Tibial artery (tissue), 4 donors: Measurements from ENCODE around the gene CNTNAP2.

Experiments used
- DNase-seq, 2 donors: peaks; one replicate each; pipeline ENCODE4 v3.0.0-alpha.2; 2019
- H3K27ac ChIP-seq, 2 donors: fragments of 200-600 bp; sonication (generic) in 1 of 2; 1 replicate in 1 of 2; 2 replicates in 1 of 2; pipeline ENCODE4 v1.5.1; 2018 to 2019; ENCODE audit warnings: mild to moderate bottlenecking in 1 of 2
- H3K27me3 ChIP-seq, 2 donors: fragments of 200-600 bp; sonication (generic) in 1 of 2; one replicate each; pipeline versions ENCODE4 v1.5.1 to v1.6.0; 2016 to 2019
- H3K36me3 ChIP-seq, 3 donors: fragments of 200-600 bp; sonication (generic) in 2 of 3; one replicate each; pipeline ENCODE4 v1.5.1; 2016 to 2019; ENCODE audit warnings: mild to moderate bottlenecking in 2 of 3
- H3K4me1 ChIP-seq, 4 donors: fragments of 200-600 bp; sonication (generic) in 2 of 4; 1 replicate in 3 of 4; 2 replicates in 1 of 4; pipeline ENCODE4 v1.5.1; 2016 to 2019
- H3K4me3 ChIP-seq, 2 donors: fragments of 200-600 bp; sonication (generic) in 1 of 2; 1 replicate in 1 of 2; 2 replicates in 1 of 2; pipeline ENCODE4 v1.5.1; 2018 to 2019; ENCODE audit warnings: mild to moderate bottlenecking in 2 of 2
- H3K9me3 ChIP-seq, 3 donors: fragments of 200-600 bp; sonication (generic) in 1 of 3; one replicate each; pipeline ENCODE4 v1.5.1; 2016 to 2019
- CTCF ChIP-seq, 2 experiments: fragments of 200-600 bp in 1 of 2; fragments of 450-650 bp in 1 of 2; IDR thresholded peaks; one replicate each; pipeline ENCODE4 v1.5.1; 2017 to 2019; ENCODE audit warnings: antibody characterized with exemption in 2 of 2, mild to moderate bottlenecking in 1 of 2, moderate library complexity in 1 of 2
- intact Hi-C: fragments of 100-400 bp; cut with DNase I; formaldehyde crosslinking; loops from one replicate; pipeline ENCODE4 v1.15.0; 2023; ENCODE audit warnings: low total_unique reads

CNTNAP2 gene

GRCh38 chr7:146764458-146764857 is 647.9 kb downstream of the CNTNAP2 start:
- DNase-seq = no peak
- Histone ChIP-seq H3K4me3 (no peak overlapping the region), H3K9me3 (no peaks in the 10 kb centered on the region), H3K36me3 (no peaks in the 10 kb centered on the region), H3K27me3 (no peaks in the 10 kb centered on the region), H3K27ac (no peak overlapping the region), H3K4me1 (no peaks in the 10 kb centered on the region)
- intact Hi-C loops = no loop called here
- no peak for TF ChIP-seq CTCF (IDR thresholded peaks at IDR 0.05)

- Histone ChIP-seq H3K27ac (no peak overlapping the region), H3K4me3 (no peak overlapping the region), H3K36me3 (no peaks in the 10 kb centered on the region), H3K27me3 (no peaks in the 10 kb centered on the region), H3K4me1 (no peaks in the 10 kb centered on the region), H3K9me3 (no peaks in the 10 kb centered on the region)
- no peak for TF ChIP-seq CTCF (IDR thresholded peaks at IDR 0.05)
- DNase-seq = no peak
- intact Hi-C loops = no loop called here
Observed at GRCh38 chr7:146768957-146769356, 652.4 kb downstream of the CNTNAP2 start.

GRCh38 chr7:146772601-146773000 is 656.0 kb downstream of the CNTNAP2 start:
- no peaks in the 10 kb centered on the region for H3K9me3 ChIP-seq
- no peaks in the 10 kb centered on the region for H3K27me3 ChIP-seq
- H3K4me3 ChIP-seq = no peak overlapping the region
- H3K4me1 ChIP-seq = no peaks in the 10 kb centered on the region
- H3K36me3 ChIP-seq = no peaks in the 10 kb centered on the region
- no peak for TF ChIP-seq CTCF (IDR thresholded peaks at IDR 0.05)
- no peak for DNase-seq
- H3K27ac ChIP-seq = no peak overlapping the region
- intact Hi-C loops = no loop called here

- TF ChIP-seq CTCF (IDR thresholded peaks at IDR 0.05) = no peak
- Histone ChIP-seq H3K27ac (no peak overlapping the region), H3K4me1 (no peaks in the 10 kb centered on the region), H3K36me3 (no peaks in the 10 kb centered on the region), H3K4me3 (no peak overlapping the region), H3K27me3 (no peaks in the 10 kb centered on the region), H3K9me3 (no peaks in the 10 kb centered on the region)
- no peak for DNase-seq
- intact Hi-C loops = no loop called here
Observed at GRCh38 chr7:146773506-146773905, 656.9 kb downstream of the CNTNAP2 start.

GRCh38 chr7:146781352-146782116 is 664.9 kb downstream of the CNTNAP2 start:
- no peaks in the 10 kb centered on the region for H3K4me1 ChIP-seq
- intact Hi-C loops = no loop called here
- no peaks in the 10 kb centered on the region for H3K36me3 ChIP-seq
- TF ChIP-seq CTCF (IDR thresholded peaks at IDR 0.05) = no peak
- H3K9me3 ChIP-seq = no peaks in the 10 kb centered on the region
- H3K27ac ChIP-seq = no peak overlapping the region
- no peaks in the 10 kb centered on the region for H3K27me3 ChIP-seq
- DNase-seq = no peak
- no peak overlapping the region for H3K4me3 ChIP-seq
